NCI-H226 (cell line): ENCODE data around the gene SERPINA1.
"Not testable (repeated sequence)": the region's sequence is repeated elsewhere in the genome, so short reads cannot be mapped to it uniquely, and the experiment has no call there.

Source experiments
- DNase-seq: peaks from one replicate; pipeline ENCODE4 v3.0.0-alpha.2; 2015

The SERPINA1 gene

GRCh38 chr14:94382716-94383596 is 5.4 kb downstream of the SERPINA1 start:
- no peak for DNase-seq

- DNase-seq = no peak
These were observed 6.2 kb downstream of the SERPINA1 start for GRCh38 chr14:94382099-94382715.

GRCh38 chr14:94381149-94382030 is 7.0 kb downstream of the SERPINA1 start:
- DNase-seq = no peak

GRCh38 chr14:94380225-94381148 is 7.9 kb downstream of the SERPINA1 start:
- no peak for DNase-seq

- no peak for DNase-seq
These were observed 8.8 kb downstream of the SERPINA1 start for GRCh38 chr14:94379291-94380224.

- DNase-seq = no peak
These were observed 9.7 kb downstream of the SERPINA1 start for GRCh38 chr14:94378527-94379290.

GRCh38 chr14:94377866-94378470 is 10.4 kb downstream of the SERPINA1 start:
- DNase-seq = no peak

- DNase-seq = no peak
These were observed 11.2 kb downstream of the SERPINA1 start for GRCh38 chr14:94376976-94377865.

- no peak for DNase-seq
These were observed 12.1 kb downstream of the SERPINA1 start for GRCh38 chr14:94376108-94376975.

GRCh38 chr14:94375552-94376107 is 12.8 kb downstream of the SERPINA1 start:
- no peak for DNase-seq

- no peak for DNase-seq
These were observed 13.6 kb downstream of the SERPINA1 start for GRCh38 chr14:94374749-94375260.

GRCh38 chr14:94374116-94374515 is 14.3 kb downstream of the SERPINA1 start:
- DNase-seq = no peak

GRCh38 chr14:94373708-94374107 is 14.7 kb downstream of the SERPINA1 start:
- peak; percentile 99 for DNase-seq

- no peak for DNase-seq
These were observed 16.3 kb downstream of the SERPINA1 start for GRCh38 chr14:94372021-94372605.

- DNase-seq = no peak
These were observed 17.9 kb downstream of the SERPINA1 start for GRCh38 chr14:94370524-94370910.

- DNase-seq = not testable (repeated sequence)
These were observed 18.5 kb downstream of the SERPINA1 start for GRCh38 chr14:94369766-94370523.
